ENCODE data around the gene RIT2. TPM values are rescaled to one million over a fixed set of nuclear protein-coding genes. Genes with fewer than 3 reads are reported as not detected.

Gene RIT2
- total RNA-seq, 2 experiments from 2014 or later, result not detected

DNA sequence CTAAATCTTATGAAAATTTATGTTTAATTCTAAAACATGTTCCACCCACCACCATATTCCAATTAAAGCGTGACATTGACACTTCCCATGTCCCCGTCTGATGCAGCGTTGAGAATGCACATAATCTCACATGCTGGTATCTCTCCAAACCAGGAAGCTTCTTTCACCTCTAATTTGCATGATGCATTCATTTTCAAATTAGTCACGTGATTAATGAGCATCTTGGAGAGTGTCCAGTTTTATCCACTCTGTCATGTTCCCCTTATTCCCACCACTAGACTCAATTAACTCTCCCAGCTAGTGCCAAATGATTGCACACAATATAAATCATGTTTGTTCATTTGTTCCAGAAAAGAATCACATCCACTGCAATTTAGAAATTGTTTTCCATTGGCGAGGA lies 105.8 kb downstream of the RIT2 start:
- Mint-ChIP-seq H3K4me3 (no peak overlapping the region), H3K27me3 (no peaks in the 10 kb centered on the region), H3K27ac (no peak overlapping the region), H3K4me1 (ENCODE audit: low read depth) (no peaks in the 10 kb centered on the region), H3K9me3 (peaks cover 2% of the 10 kb centered on the region), H3K36me3 (ENCODE audit: low read depth) (no peaks in the 10 kb centered on the region)
- ATAC-seq (no peak), DNase-seq (no peak)
- intact Hi-C loops (cut with micrococcal nuclease), result no loop called here
- ChIA-PET POLR2A (no interaction called here), CTCF (no interaction called here)
- TF ChIP-seq, protein P1, sequence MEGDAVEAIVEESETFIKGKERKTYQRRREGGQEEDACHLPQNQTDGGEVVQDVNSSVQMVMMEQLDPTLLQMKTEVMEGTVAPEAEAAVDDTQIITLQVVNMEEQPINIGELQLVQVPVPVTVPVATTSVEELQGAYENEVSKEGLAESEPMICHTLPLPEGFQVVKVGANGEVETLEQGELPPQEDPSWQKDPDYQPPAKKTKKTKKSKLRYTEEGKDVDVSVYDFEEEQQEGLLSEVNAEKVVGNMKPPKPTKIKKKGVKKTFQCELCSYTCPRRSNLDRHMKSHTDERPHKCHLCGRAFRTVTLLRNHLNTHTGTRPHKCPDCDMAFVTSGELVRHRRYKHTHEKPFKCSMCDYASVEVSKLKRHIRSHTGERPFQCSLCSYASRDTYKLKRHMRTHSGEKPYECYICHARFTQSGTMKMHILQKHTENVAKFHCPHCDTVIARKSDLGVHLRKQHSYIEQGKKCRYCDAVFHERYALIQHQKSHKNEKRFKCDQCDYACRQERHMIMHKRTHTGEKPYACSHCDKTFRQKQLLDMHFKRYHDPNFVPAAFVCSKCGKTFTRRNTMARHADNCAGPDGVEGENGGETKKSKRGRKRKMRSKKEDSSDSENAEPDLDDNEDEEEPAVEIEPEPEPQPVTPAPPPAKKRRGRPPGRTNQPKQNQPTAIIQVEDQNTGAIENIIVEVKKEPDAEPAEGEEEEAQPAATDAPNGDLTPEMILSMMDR (IDR thresholded peaks at IDR 0.05), result no peak

DNA sequence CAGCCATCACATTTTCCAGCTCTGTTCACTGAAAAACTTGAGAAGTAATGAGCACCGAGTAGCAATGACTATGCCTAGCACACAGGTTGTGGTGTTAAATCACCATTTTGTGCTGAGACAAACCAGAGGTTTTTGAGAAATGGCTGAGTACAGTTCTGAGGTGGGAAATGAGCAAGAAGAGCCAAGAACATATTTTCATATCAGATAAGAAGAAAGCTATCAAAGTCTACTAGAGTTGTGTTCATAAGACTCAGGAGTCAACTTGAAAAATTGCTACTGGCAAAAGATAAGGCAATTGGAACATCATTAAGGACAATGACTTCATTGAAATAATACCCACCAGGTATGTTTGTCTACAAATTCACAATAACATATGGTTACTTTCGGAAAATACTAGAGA lies 108.1 kb downstream of the RIT2 start:
- Mint-ChIP-seq H3K4me3 (no peak overlapping the region), H3K27me3 (no peaks in the 10 kb centered on the region), H3K36me3 (ENCODE audit: low read depth) (no peaks in the 10 kb centered on the region), H3K27ac (no peak overlapping the region), H3K9me3 (peaks cover 2% of the 10 kb centered on the region), H3K4me1 (ENCODE audit: low read depth) (no peaks in the 10 kb centered on the region)
- DNase-seq (no peak), ATAC-seq (no peak)
- ChIA-PET POLR2A (interaction anchor here (0.6 kb wide), 1 partner anchor 76 kb away, joined by 3 read pairs; no protein-coding TSS in a partner anchor), CTCF (no interaction called here)
- intact Hi-C loops (cut with micrococcal nuclease), result no loop called here
- TF ChIP-seq, protein P1 (IDR thresholded peaks at IDR 0.05), result no peak

DNA sequence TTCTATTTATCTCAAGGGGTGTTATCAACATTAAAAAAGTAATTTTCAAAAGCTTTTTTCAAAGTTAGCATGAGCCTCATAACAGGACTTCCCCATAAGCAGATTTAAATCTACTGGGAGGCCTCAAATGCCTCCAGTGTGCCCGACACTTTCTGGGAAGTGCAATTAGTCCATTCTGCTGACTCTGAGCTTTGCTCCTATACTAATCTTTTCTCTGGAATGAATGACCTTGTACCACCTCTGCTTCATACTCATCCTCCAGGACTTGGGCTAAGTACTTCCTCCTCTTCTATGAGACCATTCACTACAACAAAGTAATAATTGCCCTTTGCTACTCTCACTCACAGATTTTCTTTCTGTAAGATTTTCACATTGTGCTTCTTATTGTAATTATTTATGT lies 111.1 kb downstream of the RIT2 start:
- intact Hi-C loops (cut with micrococcal nuclease), result no loop called here
- H3K4me3 Mint-ChIP-seq, result no peak overlapping the region
- ChIA-PET POLR2A (no interaction called here), CTCF (interaction anchor here (0.9 kb wide), 1 partner anchor 9 kb away, joined by 3 read pairs; no protein-coding TSS in a partner anchor)
- no peaks in the 10 kb centered on the region for H3K36me3 Mint-ChIP-seq (ENCODE audit: low read depth)
- H3K9me3 Mint-ChIP-seq, result peaks cover 4% of the 10 kb centered on the region
- TF ChIP-seq, protein P1 (IDR thresholded peaks at IDR 0.05), result no peak
- DNase-seq, result no peak
- H3K27ac Mint-ChIP-seq, result no peak overlapping the region
- no peak for ATAC-seq
- H3K27me3 Mint-ChIP-seq, result no peaks in the 10 kb centered on the region
- no peaks in the 10 kb centered on the region for H3K4me1 Mint-ChIP-seq (ENCODE audit: low read depth)

DNA sequence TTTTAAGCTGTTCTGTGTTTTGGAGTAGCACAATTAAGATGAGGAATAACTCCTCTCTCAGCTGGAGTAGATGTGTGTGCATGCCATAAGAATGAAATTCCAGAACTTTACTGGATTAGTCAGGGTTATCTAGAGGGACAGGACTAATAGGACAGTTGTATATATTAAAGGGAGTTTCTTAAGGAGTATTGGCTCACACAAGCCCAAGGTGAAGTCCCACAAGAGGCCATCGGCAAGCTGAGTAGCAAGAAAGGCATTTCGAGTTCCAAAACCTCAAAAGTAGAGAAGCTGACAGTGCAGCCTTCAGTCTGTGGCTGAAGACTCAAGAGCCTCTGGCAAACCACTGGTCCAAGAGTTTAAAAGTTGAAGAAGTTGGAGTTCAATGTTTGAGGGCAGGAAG lies 113.7 kb downstream of the RIT2 start:
- H3K4me3 Mint-ChIP-seq, result no peak overlapping the region
- no peaks in the 10 kb centered on the region for H3K36me3 Mint-ChIP-seq (ENCODE audit: low read depth)
- no peaks in the 10 kb centered on the region for H3K27me3 Mint-ChIP-seq
- H3K4me1 Mint-ChIP-seq (ENCODE audit: low read depth), result no peaks in the 10 kb centered on the region
- ChIA-PET POLR2A (no interaction called here), CTCF (no interaction called here)
- TF ChIP-seq, protein P1 (IDR thresholded peaks at IDR 0.05), result no peak
- DNase-seq (no peak), ATAC-seq (no peak)
- intact Hi-C loops (cut with micrococcal nuclease), result no loop called here
- H3K27ac Mint-ChIP-seq, result no peak overlapping the region
- H3K9me3 Mint-ChIP-seq, result peaks cover 5% of the 10 kb centered on the region

DNA sequence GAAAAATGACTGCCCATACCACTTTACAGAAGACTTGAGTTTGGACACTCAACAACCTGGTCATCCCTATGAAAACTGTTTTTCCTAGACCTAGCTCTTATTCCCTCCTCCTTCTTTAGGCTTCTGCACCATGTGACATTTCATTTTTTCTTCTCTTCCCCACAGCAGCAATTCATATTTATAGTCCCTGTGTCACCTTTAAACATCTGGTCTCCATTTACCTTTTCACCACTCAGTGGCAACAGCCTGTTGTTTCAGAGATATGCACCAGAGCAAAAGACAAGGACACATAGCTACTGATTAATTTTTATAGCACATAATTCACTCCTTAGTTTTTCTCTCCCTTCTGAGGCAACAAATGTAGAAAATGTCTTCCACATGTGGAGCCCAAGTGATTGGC lies 118.7 kb downstream of the RIT2 start:
- no peaks in the 10 kb centered on the region for H3K4me1 Mint-ChIP-seq (ENCODE audit: low read depth)
- no peak for ATAC-seq
- intact Hi-C loops (cut with micrococcal nuclease), result no loop called here
- H3K4me3 Mint-ChIP-seq, result no peak overlapping the region
- POLR2A ChIA-PET, result interaction anchor here (0.6 kb wide), 1 partner anchor 195 kb away, joined by 3 read pairs; no protein-coding TSS in a partner anchor
- H3K27me3 Mint-ChIP-seq, result no peaks in the 10 kb centered on the region
- peaks cover 12% of the 10 kb centered on the region for H3K9me3 Mint-ChIP-seq
- DNase-seq, result no peak
- no peaks in the 10 kb centered on the region for H3K36me3 Mint-ChIP-seq (ENCODE audit: low read depth)
- TF ChIP-seq, protein P1 (IDR thresholded peaks at IDR 0.05), result no peak
- CTCF ChIA-PET, result no interaction called here
- H3K27ac Mint-ChIP-seq, result no peak overlapping the region
